ENCODE measurements around the gene AGAP3. TPM values are rescaled to one million over a fixed set of nuclear protein-coding genes. Genes with fewer than 3 reads are reported as not detected.

AGAP3 gene
- total RNA-seq, 1 experiment from 2014 or later = 103 TPM

- H3K9me3 ChIP-seq (ENCODE audit: control insufficient read depth, insufficient read depth, low read depth, low read length) = no peaks in the 10 kb centered on the region
- intact Hi-C loops (cut with micrococcal nuclease; ENCODE audit: unreplicated experiment) = no loop called here
- TF ChIP-seq CTCF (IDR thresholded peaks at IDR 0.05) (no peak), SIN3A (IDR thresholded peaks at IDR 0.05; ENCODE audit: borderline replicate concordance, insufficient read depth, low read depth, low read length) (no peak), REST (IDR thresholded peaks at IDR 0.05; ENCODE audit: insufficient read depth in 1 of 2, low read depth in 2 of 2, low read length in 1 of 2) (no peak), POLR2AphosphoS5 (IDR thresholded peaks at IDR 0.05; ENCODE audit: low read depth, low read length) (no peak), TCF7L2 (IDR thresholded peaks at IDR 0.05; ENCODE audit: low read depth, low read length) (no peak)
- no TSS peak for BruUV-seq (replicated peaks)
- H3K4me3 ChIP-seq (ENCODE audit: low read depth in 2 of 2, low read length in 2 of 2) = no peak overlapping the region
- no peaks in the 10 kb centered on the region for H3K4me1 ChIP-seq (ENCODE audit: control insufficient read depth, insufficient read depth, low read length)
- ATAC-seq = no peak
- H3K36me3 ChIP-seq (ENCODE audit: control insufficient read depth, insufficient read depth, low read length) = peaks cover 5% of the 10 kb centered on the region
- H3K27ac ChIP-seq (ENCODE audit: low read length) = no peak overlapping the region
- in situ Hi-C loops (cut with HindIII; ENCODE audit: low pct_unique_long_range_greater_than_20kb, low sequenced_read_pairs) = no loop called here
- POLR2A ChIA-PET = interaction anchor here (0.6 kb wide), 1 partner anchor 21 kb away, joined by 7 read pairs; no protein-coding TSS in a partner anchor
- DNase-seq (ENCODE audit: low read depth, low spot score) = no peak
- CTCF ChIA-PET = no interaction called here
- no peaks in the 10 kb centered on the region for H3K27me3 ChIP-seq (ENCODE audit: control insufficient read depth, insufficient read depth, low read length)
These were observed 49.2 kb downstream of the AGAP3 start for GRCh38 chr7:151135525-151135845.

- BruUV-seq (replicated peaks) = no TSS peak
- intact Hi-C loops (cut with micrococcal nuclease; ENCODE audit: unreplicated experiment) (no loop called here), in situ Hi-C loops (cut with HindIII; ENCODE audit: low pct_unique_long_range_greater_than_20kb, low sequenced_read_pairs) (no loop called here)
- H3K36me3 ChIP-seq (ENCODE audit: control insufficient read depth, insufficient read depth, low read length) = peaks cover 5% of the 10 kb centered on the region
- ATAC-seq (no peak), DNase-seq (ENCODE audit: low read depth, low spot score) (no peak)
- TF ChIP-seq POLR2AphosphoS5 (IDR thresholded peaks at IDR 0.05; ENCODE audit: low read depth, low read length) (no peak), CTCF (IDR thresholded peaks at IDR 0.05) (no peak), REST (IDR thresholded peaks at IDR 0.05; ENCODE audit: insufficient read depth in 1 of 2, low read depth in 2 of 2, low read length in 1 of 2) (no peak), SIN3A (IDR thresholded peaks at IDR 0.05; ENCODE audit: borderline replicate concordance, insufficient read depth, low read depth, low read length) (no peak), TCF7L2 (IDR thresholded peaks at IDR 0.05; ENCODE audit: low read depth, low read length) (no peak)
- ChIA-PET CTCF (no interaction called here), POLR2A (no interaction called here)
- no peak overlapping the region for H3K27ac ChIP-seq (ENCODE audit: low read length)
- H3K27me3 ChIP-seq (ENCODE audit: control insufficient read depth, insufficient read depth, low read length) = no peaks in the 10 kb centered on the region
- H3K4me3 ChIP-seq (ENCODE audit: low read depth in 2 of 2, low read length in 2 of 2) = no peak overlapping the region
- no peaks in the 10 kb centered on the region for H3K9me3 ChIP-seq (ENCODE audit: control insufficient read depth, insufficient read depth, low read depth, low read length)
- H3K4me1 ChIP-seq (ENCODE audit: control insufficient read depth, insufficient read depth, low read length) = no peaks in the 10 kb centered on the region
These were observed 49.9 kb downstream of the AGAP3 start for GRCh38 chr7:151135866-151136843.

Data from Panc1 (cell line).